ENCODE data around the gene TSHR.

TSHR gene

GRCh38 chr14:80992580-80992979, 37.2 kb downstream of the TSHR start:
- H3K9me3 ChIP-seq (replicated peaks in 1 of 11) = no peaks in the 10 kb centered on the region
- no peak for TF ChIP-seq Cebpa-rat (IDR thresholded peaks at IDR 0.05)
- H3K4me1 ChIP-seq = peaks cover 13 to 28% (median 23%) of the 10 kb centered on the region in 10 experiments
- no peak overlapping the region for H3K9ac ChIP-seq
- H3K27me3 ChIP-seq = no peaks in the 10 kb centered on the region
- no peak overlapping the region for H3K27ac ChIP-seq
- no peaks in the 10 kb centered on the region for H4K20me1 ChIP-seq
- H3K36me3 ChIP-seq = no peaks in the 10 kb centered on the region
- no peak overlapping the region for H3K4me2 ChIP-seq
- no peak overlapping the region for H3K4me3 ChIP-seq

- no peaks in the 10 kb centered on the region for H3K36me3 ChIP-seq
- H3K4me2 ChIP-seq = peak overlapping the region in 3 of 11 experiments; percentile 41 to 59 (median 51); a peak in 6 of 22 replicates
- no peak overlapping the region for H3K4me3 ChIP-seq
These were observed 40.9 kb downstream of the TSHR start for GRCh38 chr14:80996049-80996901.

GRCh38 chr14:81001447-81001846, 46.0 kb downstream of the TSHR start:
- H3K4me1 ChIP-seq = peaks cover 0 to 6% (median 0%) of the 10 kb centered on the region in 10 experiments; a peak in 3 of 20 replicates
- no peaks in the 10 kb centered on the region for H3K36me3 ChIP-seq
- no peaks in the 10 kb centered on the region for H4K20me1 ChIP-seq
- no peak overlapping the region for H3K9ac ChIP-seq
- H3K4me2 ChIP-seq = no peak overlapping the region
- H3K9me3 ChIP-seq (replicated peaks in 1 of 11) = no peaks in the 10 kb centered on the region
- TF ChIP-seq Cebpa-rat (IDR thresholded peaks at IDR 0.05) = no peak
- H3K27ac ChIP-seq = no peak overlapping the region
- H3K27me3 ChIP-seq = no peaks in the 10 kb centered on the region
- no peak overlapping the region for H3K4me3 ChIP-seq

More at GRCh38 chr14:80996049-80996901, 40.9 kb downstream of the TSHR start:
- Histone ChIP-seq H3K27ac (no peak overlapping the region), H4K20me1 (no peaks in the 10 kb centered on the region), H3K4me1 (peaks cover 0 to 6% (median 2%) of the 10 kb centered on the region in 10 experiments; a peak in 9 of 20 replicates), H3K9me3 (replicated peaks in 1 of 11) (no peaks in the 10 kb centered on the region), H3K9ac (no peak overlapping the region), H3K27me3 (no peaks in the 10 kb centered on the region)
- no peak for TF ChIP-seq Cebpa-rat (IDR thresholded peaks at IDR 0.05)

- Histone ChIP-seq H3K9ac (no peak overlapping the region), H3K4me3 (no peak overlapping the region), H3K27me3 (no peaks in the 10 kb centered on the region), H3K36me3 (no peaks in the 10 kb centered on the region), H4K20me1 (no peaks in the 10 kb centered on the region), H3K4me2 (no peak overlapping the region), H3K4me1 (no peaks in the 10 kb centered on the region), H3K9me3 (replicated peaks in 1 of 11) (no peaks in the 10 kb centered on the region), H3K27ac (no peak overlapping the region)
- no peak for TF ChIP-seq Cebpa-rat (IDR thresholded peaks at IDR 0.05)
These were observed 49.2 kb downstream of the TSHR start for GRCh38 chr14:81004575-81004974.

- H3K4me3 ChIP-seq = no peak overlapping the region
- TF ChIP-seq Cebpa-rat (IDR thresholded peaks at IDR 0.05) = no peak
- H3K4me1 ChIP-seq = no peaks in the 10 kb centered on the region
- H3K9ac ChIP-seq = no peak overlapping the region
- H3K36me3 ChIP-seq = no peaks in the 10 kb centered on the region
- H3K9me3 ChIP-seq (replicated peaks in 1 of 11) = no peaks in the 10 kb centered on the region
- H3K4me2 ChIP-seq = no peak overlapping the region
- no peaks in the 10 kb centered on the region for H3K27me3 ChIP-seq
- no peak overlapping the region for H3K27ac ChIP-seq
- H4K20me1 ChIP-seq = no peaks in the 10 kb centered on the region
These were observed 50.3 kb downstream of the TSHR start for GRCh38 chr14:81005540-81006228.

- no peak for TF ChIP-seq Cebpa-rat (IDR thresholded peaks at IDR 0.05)
- Histone ChIP-seq H3K4me3 (no peak overlapping the region), H3K4me2 (no peak overlapping the region), H3K27me3 (no peaks in the 10 kb centered on the region), H4K20me1 (no peaks in the 10 kb centered on the region), H3K36me3 (no peaks in the 10 kb centered on the region), H3K27ac (no peak overlapping the region), H3K9ac (no peak overlapping the region), H3K9me3 (replicated peaks in 1 of 11) (no peaks in the 10 kb centered on the region), H3K4me1 (no peaks in the 10 kb centered on the region)
These were observed 50.8 kb downstream of the TSHR start for GRCh38 chr14:81006266-81006665.

GRCh38 chr14:81007131-81007530, 51.7 kb downstream of the TSHR start:
- no peaks in the 10 kb centered on the region for H4K20me1 ChIP-seq

GRCh38 chr14:81009346-81009745, 53.9 kb downstream of the TSHR start:
- Histone ChIP-seq H3K9ac (no peak overlapping the region), H3K9me3 (replicated peaks in 1 of 11) (peaks cover 0 to 11% (median 6%) of the 10 kb centered on the region in 11 experiments; a peak in 14 of 22 replicates), H3K4me2 (no peak overlapping the region), H3K27me3 (no peaks in the 10 kb centered on the region), H4K20me1 (no peaks in the 10 kb centered on the region), H3K36me3 (no peaks in the 10 kb centered on the region), H3K4me3 (no peak overlapping the region), H3K4me1 (no peaks in the 10 kb centered on the region), H3K27ac (no peak overlapping the region)
- TF ChIP-seq Cebpa-rat (IDR thresholded peaks at IDR 0.05) = no peak

More at GRCh38 chr14:81007131-81007530, 51.7 kb downstream of the TSHR start:
- H3K36me3 ChIP-seq = no peaks in the 10 kb centered on the region
- no peak overlapping the region for H3K4me3 ChIP-seq
- H3K27me3 ChIP-seq = no peaks in the 10 kb centered on the region
- H3K9me3 ChIP-seq (replicated peaks in 1 of 11) = no peaks in the 10 kb centered on the region
- no peak overlapping the region for H3K27ac ChIP-seq
- no peak overlapping the region for H3K4me2 ChIP-seq
- H3K9ac ChIP-seq = no peak overlapping the region
- TF ChIP-seq Cebpa-rat (IDR thresholded peaks at IDR 0.05) = no peak
- no peaks in the 10 kb centered on the region for H3K4me1 ChIP-seq

GRCh38 chr14:81018251-81018650, 62.8 kb downstream of the TSHR start:
- H3K4me2 ChIP-seq = peak overlapping the region in 5 of 11 experiments; percentile 4 to 27 (median 21); a peak in 4 of 22 replicates
- H3K4me3 ChIP-seq = no peak overlapping the region
- no peak overlapping the region for H3K9ac ChIP-seq
- TF ChIP-seq Cebpa-rat (IDR thresholded peaks at IDR 0.05) = no peak
- peaks cover 0 to 8% (median 4%) of the 10 kb centered on the region in 11 experiments; a peak in 14 of 22 replicates for H3K9me3 ChIP-seq (replicated peaks in 1 of 11)
- no peaks in the 10 kb centered on the region for H4K20me1 ChIP-seq
- H3K4me1 ChIP-seq = peaks cover 0 to 10% (median 7%) of the 10 kb centered on the region in 10 experiments; a peak in 10 of 20 replicates
- H3K36me3 ChIP-seq = no peaks in the 10 kb centered on the region
- no peak overlapping the region for H3K27ac ChIP-seq
- no peaks in the 10 kb centered on the region for H3K27me3 ChIP-seq
